Measurements from ENCODE around the gene DDX25.

DNA sequence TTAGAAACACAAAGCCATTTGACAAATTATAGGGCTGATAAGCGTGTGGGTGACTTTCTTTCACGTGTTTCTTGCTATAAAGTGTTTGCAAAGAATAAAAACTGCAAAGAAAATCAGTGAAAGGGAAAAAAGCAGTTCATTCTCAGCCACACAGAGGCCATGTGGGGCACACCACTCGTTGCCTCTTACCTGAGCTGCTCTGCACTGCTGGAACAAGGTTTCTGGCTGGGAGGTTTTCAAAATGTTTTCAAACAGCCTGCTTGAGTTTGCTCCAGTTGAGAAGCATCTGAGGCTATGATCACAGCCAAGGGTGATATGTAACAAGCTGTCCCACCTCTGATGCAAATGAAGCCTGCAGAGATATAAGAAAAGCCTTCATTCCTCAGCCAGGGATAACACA is 26.8 kb downstream of the DDX25 start:
- TF ChIP-seq CTCF (IDR thresholded peaks at IDR 0.05): no peak
- TF ChIP-seq POLR2A (IDR thresholded peaks at IDR 0.05): no peak

All from body of pancreas (tissue), 4 donors.